ENCODE measurements around the gene SCARB1. TPM values are rescaled to one million over a fixed set of nuclear protein-coding genes. Genes with fewer than 3 reads are reported as not detected.

Gene SCARB1
- total and polyA plus RNA-seq, 2 experiments from 2014 or later = 50.4 to 90.0 TPM

DNA sequence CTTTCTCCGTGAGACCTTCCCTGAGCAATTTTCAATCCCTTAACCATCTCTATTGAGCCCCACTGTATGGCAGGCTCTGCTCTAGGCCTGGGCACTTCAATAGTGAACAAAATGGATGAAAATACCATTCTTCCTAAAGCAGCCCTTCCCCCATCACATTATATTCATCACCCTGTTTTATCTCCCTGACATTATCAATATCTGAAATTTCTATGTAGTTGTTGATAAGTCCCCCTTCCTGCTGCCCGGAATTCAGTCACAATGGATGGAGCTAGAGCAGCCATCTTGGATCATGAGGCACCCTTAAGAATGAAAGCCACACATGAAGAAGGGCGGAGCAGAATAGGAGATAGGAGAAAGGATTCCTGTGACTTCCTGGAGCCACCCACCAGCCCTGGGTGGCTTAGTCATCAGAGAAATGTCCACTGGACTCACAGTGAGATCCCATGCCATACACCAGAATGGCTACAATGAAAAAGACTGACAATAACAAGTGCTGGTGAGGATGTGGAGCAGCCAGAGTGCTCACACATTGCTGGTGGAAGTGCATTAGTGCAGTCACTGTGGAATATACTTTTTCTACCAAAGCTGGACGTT lies 33.9 kb downstream of the SCARB1 start:
- DNase-seq (ENCODE audit: low spot score) = no peak
- no peak overlapping the region for H2AFZ ChIP-seq
- no peaks in the 10 kb centered on the region for H3K27me3 ChIP-seq
- no peaks in the 10 kb centered on the region for H3K36me3 ChIP-seq (replicated peaks; ENCODE audit: insufficient read depth, low read depth)
- H3K4me1 ChIP-seq (ENCODE audit: insufficient read depth) = peaks cover 26% of the 10 kb centered on the region
- no peak overlapping the region for H3K4me3 ChIP-seq
- H3K27ac ChIP-seq = peak overlapping the region; percentile 93
- no peak overlapping the region for H3K4me2 ChIP-seq
- TF ChIP-seq EZH2 (IDR thresholded peaks at IDR 0.05; ENCODE audit: borderline replicate concordance) = no peak
- peaks cover 31% of the 10 kb centered on the region for H3K79me2 ChIP-seq
- WGBS (ENCODE audit: low lambda C conversion rate, missing lambda C conversion rate) = 97% methylated on average over 4 of the region's 4 CpGs
- no peaks in the 10 kb centered on the region for H4K20me1 ChIP-seq (ENCODE audit: insufficient read depth, poor library complexity, severe bottlenecking)
- no peaks in the 10 kb centered on the region for H3K9me2 ChIP-seq (replicated peaks; ENCODE audit: insufficient read depth)
- H3K9me3 ChIP-seq (ENCODE audit: low read depth) = no peaks in the 10 kb centered on the region

DNA sequence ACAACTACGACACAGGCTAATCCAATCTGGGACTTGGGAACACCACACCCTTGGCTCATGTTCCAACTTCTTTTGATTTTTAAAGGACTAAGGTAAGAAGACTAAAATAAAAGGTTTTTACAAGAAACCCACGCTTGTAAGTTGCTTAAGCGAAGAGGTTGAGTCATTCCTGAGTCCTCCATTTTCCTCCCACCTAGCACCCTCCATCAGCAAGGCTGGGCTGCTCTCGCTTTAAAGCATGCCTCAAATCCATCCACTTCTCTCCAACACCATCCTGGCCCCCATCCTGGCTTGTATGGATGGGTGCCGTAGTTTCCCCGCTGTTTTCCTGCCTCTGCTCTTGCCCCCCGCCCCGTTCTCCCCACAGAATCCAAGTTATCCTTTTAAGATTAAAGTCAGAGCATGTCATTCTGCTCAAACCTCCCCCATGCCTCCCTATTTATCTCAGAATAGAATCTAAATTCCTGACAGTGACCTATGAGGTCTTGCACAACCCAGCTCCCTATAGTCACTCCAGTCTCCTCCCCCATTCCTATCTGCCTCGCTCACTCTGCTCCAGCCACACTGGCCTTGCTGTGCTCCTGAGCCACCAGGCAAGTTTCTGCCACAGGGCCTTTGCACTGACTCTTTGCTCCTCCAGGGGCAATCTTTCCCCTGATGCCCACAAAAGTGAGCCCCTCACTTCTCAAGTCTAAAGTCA lies 34.5 kb downstream of the SCARB1 start:
- Histone ChIP-seq H2AFZ (no peak overlapping the region), H3K4me1 (ENCODE audit: insufficient read depth) (peaks cover 26% of the 10 kb centered on the region), H3K36me3 (replicated peaks; ENCODE audit: insufficient read depth, low read depth) (no peaks in the 10 kb centered on the region), H3K9me3 (ENCODE audit: low read depth) (no peaks in the 10 kb centered on the region), H3K27ac (peak overlapping the region; percentile 93), H3K4me3 (no peak overlapping the region), H3K4me2 (peak overlapping the region; percentile 49), H4K20me1 (ENCODE audit: insufficient read depth, poor library complexity, severe bottlenecking) (no peaks in the 10 kb centered on the region), H3K79me2 (peaks cover 35% of the 10 kb centered on the region), H3K9me2 (replicated peaks; ENCODE audit: insufficient read depth) (no peaks in the 10 kb centered on the region), H3K27me3 (no peaks in the 10 kb centered on the region)
- TF ChIP-seq EZH2phosphoT487 (IDR thresholded peaks at IDR 0.05; ENCODE audit: low read depth, severe bottlenecking, unreplicated experiment) (no peak), EZH2 (IDR thresholded peaks at IDR 0.05; ENCODE audit: borderline replicate concordance) (no peak)
- TF ChIP-seq, protein P1, sequence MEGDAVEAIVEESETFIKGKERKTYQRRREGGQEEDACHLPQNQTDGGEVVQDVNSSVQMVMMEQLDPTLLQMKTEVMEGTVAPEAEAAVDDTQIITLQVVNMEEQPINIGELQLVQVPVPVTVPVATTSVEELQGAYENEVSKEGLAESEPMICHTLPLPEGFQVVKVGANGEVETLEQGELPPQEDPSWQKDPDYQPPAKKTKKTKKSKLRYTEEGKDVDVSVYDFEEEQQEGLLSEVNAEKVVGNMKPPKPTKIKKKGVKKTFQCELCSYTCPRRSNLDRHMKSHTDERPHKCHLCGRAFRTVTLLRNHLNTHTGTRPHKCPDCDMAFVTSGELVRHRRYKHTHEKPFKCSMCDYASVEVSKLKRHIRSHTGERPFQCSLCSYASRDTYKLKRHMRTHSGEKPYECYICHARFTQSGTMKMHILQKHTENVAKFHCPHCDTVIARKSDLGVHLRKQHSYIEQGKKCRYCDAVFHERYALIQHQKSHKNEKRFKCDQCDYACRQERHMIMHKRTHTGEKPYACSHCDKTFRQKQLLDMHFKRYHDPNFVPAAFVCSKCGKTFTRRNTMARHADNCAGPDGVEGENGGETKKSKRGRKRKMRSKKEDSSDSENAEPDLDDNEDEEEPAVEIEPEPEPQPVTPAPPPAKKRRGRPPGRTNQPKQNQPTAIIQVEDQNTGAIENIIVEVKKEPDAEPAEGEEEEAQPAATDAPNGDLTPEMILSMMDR (IDR thresholded peaks at IDR 0.05; ENCODE audit: poor library complexity) = no peak
- WGBS (ENCODE audit: low lambda C conversion rate, missing lambda C conversion rate) = 77% methylated on average over 9 of the region's 9 CpGs
- DNase-seq (ENCODE audit: low spot score) = peak; percentile 72

DNA sequence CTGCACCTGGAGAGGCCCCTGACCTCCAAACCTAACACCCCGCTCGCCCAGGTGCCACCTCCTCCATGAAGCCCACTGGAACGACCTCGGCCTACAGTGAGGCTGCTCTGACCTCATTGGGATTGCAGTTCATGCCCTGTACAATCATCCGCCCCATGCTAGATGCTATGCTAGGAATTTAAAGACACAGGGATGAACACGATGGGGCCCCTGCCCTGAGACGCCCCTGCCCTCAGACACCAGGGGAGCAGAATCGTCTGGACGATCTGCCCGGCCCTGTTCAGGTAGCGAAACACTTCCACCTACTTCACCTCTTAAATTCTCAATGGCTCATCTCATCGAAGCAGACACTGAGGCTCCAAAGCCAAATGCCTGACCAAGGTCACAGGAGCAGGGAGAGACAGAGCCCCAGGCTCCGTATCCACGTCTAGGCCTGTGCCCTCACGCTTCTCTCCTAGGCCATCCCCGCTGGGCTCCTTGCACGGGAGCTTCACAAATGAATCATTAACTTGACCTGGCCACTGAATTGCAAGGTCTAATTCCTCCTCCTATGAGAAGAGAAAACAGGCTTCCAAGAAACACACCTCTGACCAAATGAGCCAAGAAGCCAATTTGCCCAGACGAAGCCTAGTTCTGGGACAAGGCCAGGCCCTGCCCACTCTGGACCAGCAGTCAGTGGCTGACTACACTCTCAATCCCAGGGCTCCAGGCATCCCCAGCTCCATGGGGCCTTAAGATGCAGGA lies 35.2 kb downstream of the SCARB1 start:
- no peaks in the 10 kb centered on the region for H3K36me3 ChIP-seq (replicated peaks; ENCODE audit: insufficient read depth, low read depth)
- peaks cover 26% of the 10 kb centered on the region for H3K4me1 ChIP-seq (ENCODE audit: insufficient read depth)
- peak; percentile 70 for DNase-seq (ENCODE audit: low spot score)
- H3K79me2 ChIP-seq = peaks cover 38% of the 10 kb centered on the region
- TF ChIP-seq EZH2 (IDR thresholded peaks at IDR 0.05; ENCODE audit: borderline replicate concordance) (no peak), EZH2phosphoT487 (IDR thresholded peaks at IDR 0.05; ENCODE audit: low read depth, severe bottlenecking, unreplicated experiment) (no peak)
- TF ChIP-seq, protein P1 (IDR thresholded peaks at IDR 0.05; ENCODE audit: poor library complexity) = no peak
- no peaks in the 10 kb centered on the region for H3K9me2 ChIP-seq (replicated peaks; ENCODE audit: insufficient read depth)
- no peaks in the 10 kb centered on the region for H4K20me1 ChIP-seq (ENCODE audit: insufficient read depth, poor library complexity, severe bottlenecking)
- WGBS (ENCODE audit: low lambda C conversion rate, missing lambda C conversion rate) = 56% methylated on average over 18 of the region's 18 CpGs
- H3K4me3 ChIP-seq = no peak overlapping the region
- H3K9me3 ChIP-seq (ENCODE audit: low read depth) = no peaks in the 10 kb centered on the region
- H3K27me3 ChIP-seq = no peaks in the 10 kb centered on the region
- peak overlapping the region; percentile 49 for H3K4me2 ChIP-seq
- peak overlapping the region; percentile 38 for H2AFZ ChIP-seq
- H3K27ac ChIP-seq = peak overlapping the region; percentile 93
